GM12892 (cell line): ENCODE data around the gene ALPK1.
"Not testable (repeated sequence)": the region's sequence is repeated elsewhere in the genome, so short reads cannot be mapped to it uniquely, and the experiment has no call there.

Experiments used
- POLR2A ChIP-seq: IDR thresholded peaks from 2 replicates; pipeline ENCODE4 v1.6.1; 2011; ENCODE audit warnings: low read depth, low read length, control low read depth
- POLR2AphosphoS5 ChIP-seq: IDR thresholded peaks from 2 replicates; pipeline ENCODE4 v1.6.1; 2011; ENCODE audit warnings: low read depth, low read length, control low read depth
- TAF1 ChIP-seq: IDR thresholded peaks from 2 replicates; pipeline ENCODE4 v1.6.1; 2011; ENCODE audit warnings: low read depth, mild to moderate bottlenecking, control low read depth, low read length, borderline replicate concordance

GRCh38 chr4:112442226-112442625 lies 145.1 kb downstream of the ALPK1 start:
- not testable (repeated sequence) for TF ChIP-seq POLR2AphosphoS5, POLR2A, TAF1
